ENCODE data around the gene CENPE. TPM values are rescaled to one million over a fixed set of nuclear protein-coding genes. Genes with fewer than 3 reads are reported as not detected.
"Not testable (repeated sequence)": the region's sequence is repeated elsewhere in the genome, so short reads cannot be mapped to it uniquely, and the experiment has no call there.

CENPE gene
- total RNA-seq (ENCODE audit: unreplicated experiment), result 8.5 TPM
- long read RNA-seq, partial matches to known transcripts, result 1 of 1 reads
- long read RNA-seq, other reads (novel, unspliced or antisense), result 0 of 1 reads

GRCh38 chr4:103198111-103198765 lies at the start of gene CENPE:
Gene CENPE (minus strand): TSS chr4:103198343. CDS start chr4:103198319, 24 bp downstream.
- no peaks in the 10 kb centered on the region for H3K27me3 Mint-ChIP-seq (ENCODE audit: unreplicated experiment)
- TF ChIP-seq, protein P1, sequence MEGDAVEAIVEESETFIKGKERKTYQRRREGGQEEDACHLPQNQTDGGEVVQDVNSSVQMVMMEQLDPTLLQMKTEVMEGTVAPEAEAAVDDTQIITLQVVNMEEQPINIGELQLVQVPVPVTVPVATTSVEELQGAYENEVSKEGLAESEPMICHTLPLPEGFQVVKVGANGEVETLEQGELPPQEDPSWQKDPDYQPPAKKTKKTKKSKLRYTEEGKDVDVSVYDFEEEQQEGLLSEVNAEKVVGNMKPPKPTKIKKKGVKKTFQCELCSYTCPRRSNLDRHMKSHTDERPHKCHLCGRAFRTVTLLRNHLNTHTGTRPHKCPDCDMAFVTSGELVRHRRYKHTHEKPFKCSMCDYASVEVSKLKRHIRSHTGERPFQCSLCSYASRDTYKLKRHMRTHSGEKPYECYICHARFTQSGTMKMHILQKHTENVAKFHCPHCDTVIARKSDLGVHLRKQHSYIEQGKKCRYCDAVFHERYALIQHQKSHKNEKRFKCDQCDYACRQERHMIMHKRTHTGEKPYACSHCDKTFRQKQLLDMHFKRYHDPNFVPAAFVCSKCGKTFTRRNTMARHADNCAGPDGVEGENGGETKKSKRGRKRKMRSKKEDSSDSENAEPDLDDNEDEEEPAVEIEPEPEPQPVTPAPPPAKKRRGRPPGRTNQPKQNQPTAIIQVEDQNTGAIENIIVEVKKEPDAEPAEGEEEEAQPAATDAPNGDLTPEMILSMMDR (IDR thresholded peaks at IDR 0.05; ENCODE audit: partially characterized antibody, unreplicated experiment), result no peak
- H3K36me3 Mint-ChIP-seq (ENCODE audit: unreplicated experiment), result no peaks in the 10 kb centered on the region
- peak within 1 kb of the TSS; percentile 83 for H3K27ac Mint-ChIP-seq (ENCODE audit: unreplicated experiment)
- DNase-seq, result peak; percentile 93
- H3K9me3 Mint-ChIP-seq (ENCODE audit: unreplicated experiment), result peaks cover 4% of the 10 kb centered on the region
- peaks cover 4% of the 10 kb centered on the region for H3K4me1 Mint-ChIP-seq (ENCODE audit: low read depth, unreplicated experiment)
- peak within 1 kb of the TSS; percentile 95 for H3K4me3 Mint-ChIP-seq (ENCODE audit: unreplicated experiment)

DNA sequence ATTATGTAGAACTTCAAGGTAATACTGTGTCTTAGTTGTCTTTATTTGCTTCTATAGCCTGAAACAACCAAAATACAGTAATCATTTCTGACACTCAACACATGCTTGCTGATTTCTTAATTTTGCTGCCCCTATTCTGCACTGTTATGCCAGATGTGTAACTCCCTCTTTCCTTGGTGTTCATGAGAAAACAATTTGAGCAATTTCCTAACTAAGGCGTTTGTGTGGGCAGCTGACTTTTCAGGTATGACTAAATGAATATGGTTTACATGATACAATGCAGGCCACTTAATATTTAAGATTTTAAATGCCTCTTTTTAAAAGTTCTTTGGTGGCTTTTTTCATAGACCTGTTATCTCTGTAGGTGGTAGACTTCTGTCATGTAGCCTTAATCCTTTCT lies 46.1 kb upstream of the CENPE start:
- peaks cover 2% of the 10 kb centered on the region for H3K27me3 Mint-ChIP-seq (ENCODE audit: unreplicated experiment)
- H3K9me3 Mint-ChIP-seq (ENCODE audit: unreplicated experiment), result peaks cover 11% of the 10 kb centered on the region
- no peak for DNase-seq
- H3K4me1 Mint-ChIP-seq (ENCODE audit: low read depth, unreplicated experiment), result peaks cover 5% of the 10 kb centered on the region
- H3K4me3 Mint-ChIP-seq (ENCODE audit: unreplicated experiment), result no peak overlapping the region
- peaks cover 10% of the 10 kb centered on the region for H3K36me3 Mint-ChIP-seq (ENCODE audit: unreplicated experiment)
- TF ChIP-seq, protein P1 (IDR thresholded peaks at IDR 0.05; ENCODE audit: partially characterized antibody, unreplicated experiment), result no peak
- H3K27ac Mint-ChIP-seq (ENCODE audit: unreplicated experiment), result no peak overlapping the region

GRCh38 chr4:103230938-103231337 lies 32.8 kb upstream of the CENPE start:
- not testable (repeated sequence) for H3K9me3 Mint-ChIP-seq (ENCODE audit: unreplicated experiment); H3K4me3 Mint-ChIP-seq (ENCODE audit: unreplicated experiment); H3K4me1 Mint-ChIP-seq (ENCODE audit: low read depth, unreplicated experiment); H3K27me3 Mint-ChIP-seq (ENCODE audit: unreplicated experiment); DNase-seq; H3K27ac Mint-ChIP-seq (ENCODE audit: unreplicated experiment); H3K36me3 Mint-ChIP-seq (ENCODE audit: unreplicated experiment)

- DNase-seq; H3K27ac Mint-ChIP-seq (ENCODE audit: unreplicated experiment); H3K36me3 Mint-ChIP-seq (ENCODE audit: unreplicated experiment); H3K4me3 Mint-ChIP-seq (ENCODE audit: unreplicated experiment); H3K9me3 Mint-ChIP-seq (ENCODE audit: unreplicated experiment); H3K4me1 Mint-ChIP-seq (ENCODE audit: low read depth, unreplicated experiment); H3K27me3 Mint-ChIP-seq (ENCODE audit: unreplicated experiment): not testable (repeated sequence)
Observed at GRCh38 chr4:103223556-103223955, 25.4 kb upstream of the CENPE start.

DNA sequence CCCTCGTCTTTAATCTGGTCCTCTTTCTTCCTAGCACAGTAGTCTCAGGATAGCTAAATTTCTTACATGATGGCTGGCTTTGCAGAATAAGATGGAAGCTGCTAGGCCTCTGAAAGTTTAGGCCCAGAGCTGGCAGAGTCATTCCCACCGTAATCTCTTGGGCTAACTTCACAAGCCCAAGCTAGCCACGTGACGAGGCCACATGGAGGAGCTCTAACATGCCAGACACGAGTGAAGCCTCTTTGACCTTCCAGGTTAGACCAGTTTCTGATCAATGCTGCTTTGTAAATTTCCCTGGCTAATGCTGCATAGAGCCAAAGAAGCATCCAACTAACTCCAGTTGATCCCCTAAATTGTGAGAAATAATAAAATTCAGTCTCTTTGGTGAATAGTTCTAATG lies 9.5 kb upstream of the CENPE start:
- Mint-ChIP-seq H3K4me3 (ENCODE audit: unreplicated experiment) (no peak overlapping the region), H3K36me3 (ENCODE audit: unreplicated experiment) (no peaks in the 10 kb centered on the region), H3K27ac (ENCODE audit: unreplicated experiment) (no peak overlapping the region), H3K9me3 (ENCODE audit: unreplicated experiment) (no peaks in the 10 kb centered on the region), H3K27me3 (ENCODE audit: unreplicated experiment) (no peaks in the 10 kb centered on the region), H3K4me1 (ENCODE audit: low read depth, unreplicated experiment) (peaks cover 4% of the 10 kb centered on the region)
- peak; percentile 24 for DNase-seq
- TF ChIP-seq, protein P1 (IDR thresholded peaks at IDR 0.05; ENCODE audit: partially characterized antibody, unreplicated experiment), result no peak

DNA sequence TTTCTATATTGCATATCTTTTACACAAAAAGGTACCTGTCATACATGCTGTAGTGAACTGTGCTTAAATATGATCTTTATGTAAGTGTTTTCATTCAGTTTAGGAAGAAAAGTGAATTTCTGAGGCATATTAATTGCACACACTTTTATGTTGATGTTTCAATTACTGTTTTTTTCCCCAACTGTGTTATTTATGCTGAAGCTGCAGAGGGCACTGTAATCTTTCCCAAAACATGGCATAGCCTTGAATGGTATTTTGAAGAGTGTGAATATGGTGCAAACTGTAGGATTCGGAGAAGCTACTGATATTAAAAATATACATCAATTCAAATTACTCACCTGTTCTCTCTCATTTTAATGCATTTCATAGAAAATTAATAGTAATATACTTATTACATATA lies 6.0 kb upstream of the CENPE start:
- TF ChIP-seq, protein P1 (IDR thresholded peaks at IDR 0.05; ENCODE audit: partially characterized antibody, unreplicated experiment), result no peak
- no peaks in the 10 kb centered on the region for H3K36me3 Mint-ChIP-seq (ENCODE audit: unreplicated experiment)
- no peaks in the 10 kb centered on the region for H3K4me1 Mint-ChIP-seq (ENCODE audit: low read depth, unreplicated experiment)
- H3K4me3 Mint-ChIP-seq (ENCODE audit: unreplicated experiment), result no peak overlapping the region
- no peaks in the 10 kb centered on the region for H3K27me3 Mint-ChIP-seq (ENCODE audit: unreplicated experiment)
- H3K27ac Mint-ChIP-seq (ENCODE audit: unreplicated experiment), result no peak overlapping the region
- no peak for DNase-seq
- peaks cover 4% of the 10 kb centered on the region for H3K9me3 Mint-ChIP-seq (ENCODE audit: unreplicated experiment)
